ENCODE results near the gene WDR5. TPM values are rescaled to one million over a fixed set of nuclear protein-coding genes. Genes with fewer than 3 reads are reported as not detected.

WDR5 gene
- total RNA-seq (10 to 100 TPM in 6 of 7 donors, 1 to 10 TPM in 1; 8.7 to 33.5 (median 28.6) TPM), polyA plus RNA-seq (10 to 100 TPM; 20.0 to 22.3 TPM)
- long read RNA-seq, donor 1, partial matches to known transcripts: 20 of 24 reads
- long read RNA-seq, donor 1, other reads (novel, unspliced or antisense): 3 of 24 reads
- long read RNA-seq, donor 2, transcript WDR5-201 (14 exons, 3,151 nt): major isoform, 20 of 20 reads
- long read RNA-seq, donor 2, partial matches to known transcripts: 0 of 20 reads
- long read RNA-seq, donor 2, other reads (novel, unspliced or antisense): 0 of 20 reads
- long read RNA-seq, donor 3, transcript WDR5-201 (14 exons, 3,151 nt): major isoform, 6 of 22 reads
- long read RNA-seq, donor 3, partial matches to known transcripts: 1 of 22 reads
- long read RNA-seq, donor 3, other reads (novel, unspliced or antisense): 15 of 22 reads

DNA sequence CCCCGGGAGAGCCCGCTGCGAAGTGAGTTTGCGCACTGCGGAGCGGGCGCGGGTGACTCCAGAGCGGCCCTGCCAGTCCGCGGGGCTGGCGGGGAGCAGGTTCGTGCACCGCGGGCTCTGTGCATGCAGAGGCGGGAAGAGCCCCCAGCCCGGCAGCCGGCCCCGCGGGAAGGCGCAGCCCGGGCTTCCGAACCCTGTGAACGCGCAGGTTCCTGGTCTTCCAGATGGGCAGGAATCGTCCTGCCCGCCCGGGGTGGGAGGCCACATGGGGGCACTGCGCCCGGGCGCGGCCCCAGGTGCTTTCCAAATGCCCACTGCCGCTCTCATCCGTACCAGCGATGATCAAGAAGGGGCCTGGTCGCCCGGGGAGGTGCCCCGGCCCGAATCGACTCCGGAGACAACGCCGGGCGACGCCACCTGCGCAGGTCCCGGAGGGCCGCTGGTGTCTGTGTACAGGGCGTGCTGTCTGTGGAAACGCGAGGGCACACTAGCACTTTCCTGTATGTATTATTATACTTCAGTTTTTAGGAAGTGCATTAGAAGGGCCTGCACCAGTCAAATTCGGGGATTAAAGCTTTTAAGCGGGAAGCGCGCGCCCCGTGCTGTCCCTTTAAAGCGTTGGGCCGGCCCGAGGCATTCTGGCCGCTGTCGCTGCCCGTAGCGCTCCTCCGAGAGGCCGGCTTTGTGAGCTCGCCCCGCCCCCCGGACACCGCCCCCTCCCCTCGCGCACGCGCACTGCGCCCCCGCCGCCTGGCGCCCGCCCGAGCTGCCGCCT is at the start of gene WDR5:
TSS of gene WDR5 (plus strand) at position 740 of the 775 bp plus-strand sequence. CDS start 3,796 bp downstream, outside the sequence.
- Histone ChIP-seq H3K27me3 (no peaks in the 10 kb centered on the region), H3K4me1 (ENCODE audit: insufficient read depth) (peaks cover 17% of the 10 kb centered on the region), H3K27ac (peak within 1 kb of the TSS; percentile 80 to 81), H3K9me3 (no peaks in the 10 kb centered on the region), H3K4me3 (peak within 1 kb of the TSS; percentile 55), H3K36me3 (no peaks in the 10 kb centered on the region)
- 0 to 1% (median 0%) methylated on average over 68 to 81 of the region's 81 CpGs for WGBS, 3 donors
- intact Hi-C loops (cut with DNase I): loop anchor here in 3 of 4 donors (5.0 to 10.0 kb wide), 2 partner anchors 68 to 111 kb away; partner anchors contain the start of genes BRD3 (in 3 of the 3) and BRD3OS (in 1 of the 3)
- TF ChIP-seq EP300 (IDR thresholded peaks at IDR 0.05) (no peak), POLR2A (IDR thresholded peaks at IDR 0.05) (peak; percentile 53)
- TF ChIP-seq, protein P1, sequence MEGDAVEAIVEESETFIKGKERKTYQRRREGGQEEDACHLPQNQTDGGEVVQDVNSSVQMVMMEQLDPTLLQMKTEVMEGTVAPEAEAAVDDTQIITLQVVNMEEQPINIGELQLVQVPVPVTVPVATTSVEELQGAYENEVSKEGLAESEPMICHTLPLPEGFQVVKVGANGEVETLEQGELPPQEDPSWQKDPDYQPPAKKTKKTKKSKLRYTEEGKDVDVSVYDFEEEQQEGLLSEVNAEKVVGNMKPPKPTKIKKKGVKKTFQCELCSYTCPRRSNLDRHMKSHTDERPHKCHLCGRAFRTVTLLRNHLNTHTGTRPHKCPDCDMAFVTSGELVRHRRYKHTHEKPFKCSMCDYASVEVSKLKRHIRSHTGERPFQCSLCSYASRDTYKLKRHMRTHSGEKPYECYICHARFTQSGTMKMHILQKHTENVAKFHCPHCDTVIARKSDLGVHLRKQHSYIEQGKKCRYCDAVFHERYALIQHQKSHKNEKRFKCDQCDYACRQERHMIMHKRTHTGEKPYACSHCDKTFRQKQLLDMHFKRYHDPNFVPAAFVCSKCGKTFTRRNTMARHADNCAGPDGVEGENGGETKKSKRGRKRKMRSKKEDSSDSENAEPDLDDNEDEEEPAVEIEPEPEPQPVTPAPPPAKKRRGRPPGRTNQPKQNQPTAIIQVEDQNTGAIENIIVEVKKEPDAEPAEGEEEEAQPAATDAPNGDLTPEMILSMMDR (IDR thresholded peaks at IDR 0.05): peak in 2 of 3 donors; percentile 6 to 12
- DNase-seq: peak; percentile 92 to 96 (median 94)

DNA sequence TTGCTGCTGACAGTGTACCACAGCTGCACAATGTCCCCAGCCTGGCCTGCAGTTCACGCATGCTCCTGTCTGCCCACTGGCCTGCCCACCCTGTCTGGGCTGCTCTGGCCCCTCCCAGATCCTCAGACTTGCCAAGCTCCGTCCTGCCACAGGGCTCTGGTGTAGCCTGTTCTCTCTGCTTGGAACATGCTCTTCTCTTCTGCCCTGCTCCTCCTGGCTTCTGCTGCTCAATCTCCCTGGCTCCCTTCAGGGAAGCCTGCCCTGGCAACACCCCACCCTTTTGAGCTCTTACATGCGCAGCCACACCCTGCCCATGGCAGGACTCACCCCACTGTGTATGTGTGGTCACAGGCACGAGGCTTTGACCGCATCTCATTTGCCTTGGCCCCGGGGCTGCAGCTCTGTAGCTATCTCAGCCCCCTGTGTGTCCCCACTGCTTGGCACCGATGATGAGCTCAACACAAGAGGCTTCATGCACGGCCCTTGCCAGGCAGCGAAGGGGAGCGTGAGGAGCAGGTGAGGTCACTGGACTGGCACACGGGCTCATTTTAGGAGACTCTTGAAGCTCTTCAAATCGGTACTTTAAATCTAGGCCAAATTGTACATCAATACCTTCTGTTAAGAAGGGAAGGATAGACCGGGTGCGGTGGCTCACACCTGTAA is 47.7 kb upstream of the WDR5 start:
- DNase-seq: no peak
- no peak overlapping the region for H3K27ac ChIP-seq
- no peak overlapping the region for H3K4me3 ChIP-seq
- H3K9me3 ChIP-seq: no peaks in the 10 kb centered on the region
- H3K27me3 ChIP-seq: no peaks in the 10 kb centered on the region
- no peaks in the 10 kb centered on the region for H3K36me3 ChIP-seq
- TF ChIP-seq EP300 (IDR thresholded peaks at IDR 0.05) (no peak), POLR2A (IDR thresholded peaks at IDR 0.05) (no peak)
- TF ChIP-seq, protein P1 (IDR thresholded peaks at IDR 0.05): no peak
- H3K4me1 ChIP-seq (ENCODE audit: insufficient read depth): no peaks in the 10 kb centered on the region
- WGBS, 3 donors: 83 to 89% (median 86%) methylated on average over 14 of the region's 14 CpGs
- intact Hi-C loops (cut with DNase I): no loop called here

DNA sequence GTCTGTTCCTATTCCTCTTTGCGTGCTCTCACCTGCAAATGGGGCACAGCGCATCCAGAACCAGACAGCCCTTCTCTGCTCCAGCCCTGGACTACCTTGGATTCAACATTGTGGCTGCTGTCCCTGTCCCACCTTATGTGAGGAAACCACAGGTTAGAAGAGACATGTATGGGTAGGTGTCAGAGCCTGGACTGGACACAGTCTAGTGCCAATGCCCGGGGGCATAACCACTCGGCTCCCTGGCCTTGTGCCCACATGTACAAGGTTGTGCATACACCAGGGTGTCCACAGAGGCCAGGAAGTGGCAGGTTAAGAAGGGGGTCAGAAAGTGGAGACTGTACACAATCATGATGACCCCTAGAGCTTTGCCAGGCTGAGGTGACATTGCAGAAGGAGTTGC is 45.9 kb upstream of the WDR5 start:
- Histone ChIP-seq H3K9me3 (no peaks in the 10 kb centered on the region), H3K36me3 (no peaks in the 10 kb centered on the region), H3K27ac (no peak overlapping the region), H3K4me1 (ENCODE audit: insufficient read depth) (no peaks in the 10 kb centered on the region), H3K27me3 (no peaks in the 10 kb centered on the region), H3K4me3 (no peak overlapping the region)
- TF ChIP-seq, protein P1 (IDR thresholded peaks at IDR 0.05): no peak
- no peak for TF ChIP-seq POLR2A (IDR thresholded peaks at IDR 0.05)
- no peak for TF ChIP-seq EP300 (IDR thresholded peaks at IDR 0.05)
- no peak for DNase-seq
- WGBS, 3 donors: 81 to 90% (median 86%) methylated on average over 4 of the region's 4 CpGs
- intact Hi-C loops (cut with DNase I): no loop called here

DNA sequence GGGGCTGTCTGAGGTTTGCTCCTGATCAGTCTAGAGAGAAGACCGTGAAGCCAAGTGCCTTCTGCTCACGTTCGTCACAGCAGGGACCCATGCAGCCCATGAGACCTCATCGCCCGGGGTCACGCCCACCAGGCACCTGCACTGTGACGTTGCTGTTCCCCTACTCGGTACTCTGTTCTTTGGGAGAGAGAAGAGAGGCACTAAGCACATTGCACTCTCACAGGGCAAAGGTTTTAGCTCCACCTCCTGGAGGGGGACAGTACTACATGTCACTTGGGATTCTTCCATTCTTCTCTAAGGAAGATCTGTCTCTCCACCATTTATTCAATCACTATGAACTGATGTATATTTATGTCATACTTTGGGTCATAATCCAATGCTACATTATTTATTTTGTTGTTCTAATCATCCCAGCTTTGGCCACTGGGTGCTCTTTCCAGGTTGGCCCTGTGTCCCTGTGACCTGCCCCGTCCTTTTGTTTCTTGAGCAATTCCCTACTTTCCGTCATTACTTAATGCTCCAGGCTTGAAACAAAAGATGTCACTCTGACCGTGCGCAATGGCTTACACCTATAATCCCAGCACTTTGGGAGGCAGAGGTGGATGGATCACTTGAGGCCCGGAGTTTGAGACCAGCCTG is 36.6 kb upstream of the WDR5 start:
- Histone ChIP-seq H3K36me3 (no peaks in the 10 kb centered on the region), H3K27ac (no peak overlapping the region), H3K4me1 (ENCODE audit: insufficient read depth) (no peaks in the 10 kb centered on the region), H3K9me3 (no peaks in the 10 kb centered on the region), H3K27me3 (no peaks in the 10 kb centered on the region), H3K4me3 (no peak overlapping the region)
- TF ChIP-seq POLR2A (IDR thresholded peaks at IDR 0.05) (no peak), EP300 (IDR thresholded peaks at IDR 0.05) (no peak)
- TF ChIP-seq, protein P1 (IDR thresholded peaks at IDR 0.05): no peak
- no peak for DNase-seq
- WGBS, 3 donors: 51% methylated on average over 13 of the region's 13 CpGs
- intact Hi-C loops (cut with DNase I): no loop called here

Data from ovary (tissue), 10 donors.